ENCODE results near the gene C4BPB.

C4BPB gene

GRCh38 chr1:207088161-207088560 lies 499 bp upstream of the C4BPB start:
- DNase-seq = no peak

- no peak for DNase-seq
Measured at GRCh38 chr1:207089627-207090355, 1.1 kb downstream of the C4BPB start.

GRCh38 chr1:207091200-207091908 lies 2.7 kb downstream of the C4BPB start:
- DNase-seq = no peak

- no peak for DNase-seq
Measured at GRCh38 chr1:207093944-207094343, 5.3 kb downstream of the C4BPB start.

- no peak for DNase-seq
Measured at GRCh38 chr1:207097871-207098324, 9.2 kb downstream of the C4BPB start.

GRCh38 chr1:207101720-207102119 lies 13.1 kb downstream of the C4BPB start:
- no peak for DNase-seq

- DNase-seq = no peak
Measured at GRCh38 chr1:207102146-207102545, 13.5 kb downstream of the C4BPB start.

GRCh38 chr1:207102659-207103058 lies 14.0 kb downstream of the C4BPB start:
- DNase-seq = no peak

- DNase-seq = no peak
Measured at GRCh38 chr1:207103892-207104373, 15.3 kb downstream of the C4BPB start, which contains the start of gene C4BPA. TSS of gene C4BPA (plus strand) at chr1:207104233. CDS start at chr1:207113026, 8,793 bp downstream.

- DNase-seq = no peak
Measured at GRCh38 chr1:207109004-207109403, 20.3 kb downstream of the C4BPB start.

GRCh38 chr1:207112616-207113296 lies 24.1 kb downstream of the C4BPB start:
- no peak for DNase-seq

- DNase-seq = no peak
Measured at GRCh38 chr1:207115269-207115668, 26.6 kb downstream of the C4BPB start.

GRCh38 chr1:207124389-207124788 lies 35.7 kb downstream of the C4BPB start:
- DNase-seq = no peak

- DNase-seq = no peak
Measured at GRCh38 chr1:207128336-207128921, 39.8 kb downstream of the C4BPB start.

GRCh38 chr1:207129053-207129452 lies 40.4 kb downstream of the C4BPB start:
- DNase-seq = no peak

GRCh38 chr1:207130252-207131036 lies 41.8 kb downstream of the C4BPB start:
- no peak for DNase-seq

- DNase-seq = no peak
Measured at GRCh38 chr1:207131163-207131562, 42.5 kb downstream of the C4BPB start.

GRCh38 chr1:207134581-207134980 lies 45.9 kb downstream of the C4BPB start:
- DNase-seq = no peak

GRCh38 chr1:207139616-207140015 lies 51.0 kb downstream of the C4BPB start:
- DNase-seq = no peak

GRCh38 chr1:207140536-207140935 lies 51.9 kb downstream of the C4BPB start:
- DNase-seq = no peak

- DNase-seq = no peak
Measured at GRCh38 chr1:207145401-207146058, 56.9 kb downstream of the C4BPB start.

Measured in T1000 (cell line).